HepG2 (cell line): ENCODE measurements around the gene ACACA. TPM values are rescaled to one million over a fixed set of nuclear protein-coding genes. Genes with fewer than 3 reads are reported as not detected.
A peak's percentile ranks its signal among the peaks of the same experiment; 100 is the strongest.

Experiments used
- ARNT2 ChIP-seq: sonication (generic); formaldehyde crosslinking; IDR thresholded peaks from 2 replicates; pipeline ENCODE4 v1.8.0; 2022; ENCODE audit warnings: mild to moderate bottlenecking, low read depth, missing genetic modification reagents, moderate library complexity
- DMAP1 ChIP-seq: IDR thresholded peaks from 2 replicates; pipeline ENCODE4 v1.6.1; 2016
- HES4 ChIP-seq: sonication (generic); formaldehyde crosslinking; IDR thresholded peaks from 2 replicates; pipeline ENCODE4 v1.9.0; 2021; ENCODE audit warnings: mild to moderate bottlenecking, missing genetic modification reagents, borderline replicate concordance
- HNRNPL ChIP-seq: fragments of 200-400 bp; formaldehyde crosslinking; IDR thresholded peaks from 2 replicates; pipeline ENCODE4 v1.6.1; 2017; ENCODE audit warnings: mild to moderate bottlenecking, low read depth, low read length
- KMT2A ChIP-seq: sonication (generic); formaldehyde crosslinking; IDR thresholded peaks from 2 replicates; pipeline ENCODE4 v1.4.0; 2020; ENCODE audit warnings: missing genetic modification reagents
- MBD4 ChIP-seq: IDR thresholded peaks from 2 replicates; pipeline ENCODE4 v1.6.1; 2012; ENCODE audit warnings: low read length, inconsistent platforms, borderline replicate concordance
- MED1 ChIP-seq: sonication (generic); formaldehyde crosslinking; IDR thresholded peaks from 2 replicates; pipeline ENCODE4 v1.4.0; 2020; ENCODE audit warnings: missing genetic modification reagents
- MEF2D ChIP-seq: sonication (generic); formaldehyde crosslinking; IDR thresholded peaks from 2 replicates; pipeline ENCODE4 v1.5.1; 2020; ENCODE audit warnings: mild to moderate bottlenecking, missing genetic modification reagents
- NAIF1 ChIP-seq: sonication (generic); formaldehyde crosslinking; IDR thresholded peaks from 2 replicates; pipeline ENCODE4 v1.5.0; 2020; ENCODE audit warnings: mild to moderate bottlenecking, missing genetic modification reagents, borderline replicate concordance
- POLR2A ChIP-seq, 2 experiments: IDR thresholded peaks; 2 replicates each; pipeline ENCODE4 v1.6.1; 2011; ENCODE audit warnings: low read depth in 2 of 2, low read length in 2 of 2, mild to moderate bottlenecking in 1 of 2, moderate library complexity in 1 of 2; ENCODE audit not compliant: insufficient read depth in 1 of 2
- RBM39 ChIP-seq: fragments of 200-400 bp; formaldehyde crosslinking; IDR thresholded peaks from one replicate; pipeline ENCODE4 v1.6.1; 2018; ENCODE audit warnings: antibody characterized with exemption, mild to moderate bottlenecking, low read depth, low read length; ENCODE audit not compliant: poor library complexity, severe bottlenecking
- SALL1 ChIP-seq: sonication (generic); formaldehyde crosslinking; IDR thresholded peaks from 2 replicates; pipeline ENCODE4 v1.8.0; 2022; ENCODE audit warnings: mild to moderate bottlenecking, missing genetic modification reagents
- ZMAT3 ChIP-seq: sonication (generic); formaldehyde crosslinking; conservative IDR thresholded peaks from 2 replicates; pipeline ENCODE4 v1.7.0; 2021; ENCODE audit warnings: missing genetic modification reagents
- ZNF232 ChIP-seq: sonication (generic); formaldehyde crosslinking; IDR thresholded peaks from 2 replicates; pipeline ENCODE4 v1.4.0; 2020; ENCODE audit warnings: missing genetic modification reagents, borderline replicate concordance
- ZNF430 ChIP-seq: sonication (generic); formaldehyde crosslinking; IDR thresholded peaks from 2 replicates; pipeline ENCODE4 v1.9.0; 2021; ENCODE audit warnings: mild to moderate bottlenecking, missing genetic modification reagents
- ZNF562 ChIP-seq: sonication (generic); formaldehyde crosslinking; IDR thresholded peaks from 2 replicates; pipeline ENCODE4 v1.8.0; 2022; ENCODE audit warnings: missing genetic modification reagents, borderline replicate concordance
- ZNF777 ChIP-seq: sonication (generic); formaldehyde crosslinking; IDR thresholded peaks from 2 replicates; pipeline ENCODE4 v1.4.0; 2020; ENCODE audit warnings: missing genetic modification reagents
- ZNF850 ChIP-seq: sonication (generic); formaldehyde crosslinking; conservative IDR thresholded peaks from 2 replicates; pipeline ENCODE4 v1.9.0; 2021; ENCODE audit warnings: mild to moderate bottlenecking, missing genetic modification reagents
- polyA plus RNA-seq, 8 experiments: library from polyadenylated mRNA; depleted of rRNA in 3 of 8; stranded (reverse) in 7 of 8; unstranded in 1 of 8; fragments of >200 nt; fragmentation: Illumina TruSeq in 4 of 8; extraction: Trizol in 4 of 8; gene quantifications; 2 replicates each; pipeline versions ENCODE4 v1.2.1 to v1.2.3, GENCODE V29; 2011 to 2016; ENCODE audit warnings: low read depth in 4 of 8, missing spikeins in 1 of 8, mixed read lengths in 1 of 8; ENCODE audit not compliant: insufficient read depth in 1 of 8
- total RNA-seq, 5 experiments: library from RNA; depleted of rRNA; stranded (reverse); fragments of >200 nt; fragmentation: Illumina TruSeq; extraction: Trizol; gene quantifications; 2 replicates each; pipeline ENCODE4 v1.2.3, GENCODE V29; 2016; ENCODE audit warnings: low read depth in 1 of 5
- TF ChIP-seq, protein P1 (sequence below): sonication (generic); formaldehyde crosslinking; IDR thresholded peaks from 2 replicates; pipeline ENCODE4 v1.8.1; 2023; ENCODE audit warnings: missing genetic modification reagents, inconsistent platforms, borderline replicate concordance
- TF ChIP-seq, protein P2 (sequence below): sonication (generic); formaldehyde crosslinking; IDR thresholded peaks from 2 replicates; pipeline ENCODE4 v1.5.1; 2020; ENCODE audit warnings: missing genetic modification reagents, mild to moderate bottlenecking, borderline replicate concordance
- TF ChIP-seq, protein P3 (sequence below): sonication (generic); formaldehyde crosslinking; IDR thresholded peaks from 2 replicates; pipeline ENCODE4 v1.5.0; 2020; ENCODE audit warnings: mild to moderate bottlenecking, low read depth, missing genetic modification reagents, borderline replicate concordance
- TF ChIP-seq, protein P4 (sequence below): fragments of 450-650 bp; IDR thresholded peaks from 2 replicates; pipeline ENCODE4 v1.6.1; 2017
- TF ChIP-seq, protein P5 (sequence below): sonication (generic); formaldehyde crosslinking; IDR thresholded peaks from 2 replicates; pipeline ENCODE4 v1.8.1; 2023; ENCODE audit warnings: mild to moderate bottlenecking, missing genetic modification reagents
- TF ChIP-seq, protein P6 (sequence below): sonication (generic); formaldehyde crosslinking; IDR thresholded peaks from 2 replicates; pipeline ENCODE4 v1.4.0; 2020; ENCODE audit warnings: mild to moderate bottlenecking, low read depth, missing genetic modification reagents

ACACA gene
- total and polyA plus RNA-seq, 2 of the 13 experiments (the other 11 are each of a cell fraction or from before 2014, with no cell fraction given) = 39.2 to 47.2 TPM

DNA sequence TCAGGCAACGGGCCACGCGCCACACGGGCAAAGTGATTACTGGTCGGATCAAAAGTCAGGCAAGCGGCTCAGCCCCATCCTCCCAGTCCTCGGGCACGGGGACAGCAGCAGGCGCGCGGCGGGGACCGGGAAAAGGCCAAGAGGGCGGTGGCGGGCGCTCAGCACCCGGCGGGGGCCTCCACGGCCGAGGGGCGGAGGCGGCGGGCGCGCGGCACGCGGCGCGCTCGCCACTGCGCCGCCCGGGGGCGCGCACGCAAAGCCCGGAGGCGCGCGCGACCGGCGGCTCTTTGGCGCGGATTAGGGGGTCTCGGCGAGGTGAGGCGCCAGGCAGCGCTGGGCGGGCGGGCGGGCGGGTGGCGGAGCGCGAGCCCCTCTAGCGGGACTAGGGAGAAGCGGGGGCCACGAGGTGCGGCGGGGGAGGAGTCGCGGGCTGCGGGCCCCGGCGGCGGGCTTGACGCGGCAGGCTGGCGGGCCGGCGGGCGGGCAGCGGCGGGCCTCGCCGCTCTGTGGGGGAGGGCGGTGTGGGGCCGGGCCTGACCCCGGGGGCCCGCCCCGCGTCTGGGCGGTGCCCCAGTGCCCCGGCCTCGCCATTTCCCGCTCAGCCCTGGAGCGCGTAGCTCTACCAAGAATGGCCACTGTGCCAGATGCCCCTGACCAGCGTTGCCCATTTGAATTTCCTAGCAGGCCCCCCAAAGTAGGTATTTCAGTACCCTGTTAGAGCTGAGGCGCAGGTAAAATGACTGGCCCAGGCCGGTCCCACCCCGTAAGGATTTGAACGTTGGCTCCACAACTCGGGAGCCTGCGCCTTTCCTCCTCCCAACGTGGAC is at the start of gene ACACA, which contains the start of gene TADA2A (continued):
- TF ChIP-seq, protein P1, sequence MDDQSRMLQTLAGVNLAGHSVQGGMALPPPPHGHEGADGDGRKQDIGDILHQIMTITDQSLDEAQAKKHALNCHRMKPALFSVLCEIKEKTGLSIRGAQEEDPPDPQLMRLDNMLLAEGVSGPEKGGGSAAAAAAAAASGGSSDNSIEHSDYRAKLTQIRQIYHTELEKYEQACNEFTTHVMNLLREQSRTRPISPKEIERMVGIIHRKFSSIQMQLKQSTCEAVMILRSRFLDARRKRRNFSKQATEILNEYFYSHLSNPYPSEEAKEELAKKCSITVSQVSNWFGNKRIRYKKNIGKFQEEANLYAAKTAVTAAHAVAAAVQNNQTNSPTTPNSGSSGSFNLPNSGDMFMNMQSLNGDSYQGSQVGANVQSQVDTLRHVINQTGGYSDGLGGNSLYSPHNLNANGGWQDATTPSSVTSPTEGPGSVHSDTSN (CRISPR knock-in tag) = no peak
- TF ChIP-seq DMAP1 = peak; percentile 85; the same call in 1 of the 2 replicates
- TF ChIP-seq ZNF562 (CRISPR knock-in tag) = no peak
- TF ChIP-seq NAIF1 (CRISPR knock-in tag) = 0 out of 2 replicates have a peak, but pooled peaks have one; percentile 52
- peak; percentile 60 for TF ChIP-seq SALL1 (CRISPR knock-in tag)
- TF ChIP-seq, protein P2, sequence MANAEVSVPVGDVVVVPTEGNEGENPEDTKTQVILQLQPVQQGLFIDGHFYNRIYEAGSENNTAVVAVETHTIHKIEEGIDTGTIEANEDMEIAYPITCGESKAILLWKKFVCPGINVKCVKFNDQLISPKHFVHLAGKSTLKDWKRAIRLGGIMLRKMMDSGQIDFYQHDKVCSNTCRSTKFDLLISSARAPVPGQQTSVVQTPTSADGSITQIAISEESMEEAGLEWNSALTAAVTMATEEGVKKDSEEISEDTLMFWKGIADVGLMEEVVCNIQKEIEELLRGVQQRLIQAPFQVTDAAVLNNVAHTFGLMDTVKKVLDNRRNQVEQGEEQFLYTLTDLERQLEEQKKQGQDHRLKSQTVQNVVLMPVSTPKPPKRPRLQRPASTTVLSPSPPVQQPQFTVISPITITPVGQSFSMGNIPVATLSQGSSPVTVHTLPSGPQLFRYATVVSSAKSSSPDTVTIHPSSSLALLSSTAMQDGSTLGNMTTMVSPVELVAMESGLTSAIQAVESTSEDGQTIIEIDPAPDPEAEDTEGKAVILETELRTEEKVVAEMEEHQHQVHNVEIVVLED = peak; percentile 78
- TF ChIP-seq, protein P3, sequence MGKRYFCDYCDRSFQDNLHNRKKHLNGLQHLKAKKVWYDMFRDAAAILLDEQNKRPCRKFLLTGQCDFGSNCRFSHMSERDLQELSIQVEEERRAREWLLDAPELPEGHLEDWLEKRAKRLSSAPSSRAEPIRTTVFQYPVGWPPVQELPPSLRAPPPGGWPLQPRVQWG (CRISPR knock-in tag) = no peak
- peak; percentile 44; the same call in 1 of the 2 replicates for TF ChIP-seq ZMAT3 (CRISPR knock-in tag)
- TF ChIP-seq, protein P4, sequence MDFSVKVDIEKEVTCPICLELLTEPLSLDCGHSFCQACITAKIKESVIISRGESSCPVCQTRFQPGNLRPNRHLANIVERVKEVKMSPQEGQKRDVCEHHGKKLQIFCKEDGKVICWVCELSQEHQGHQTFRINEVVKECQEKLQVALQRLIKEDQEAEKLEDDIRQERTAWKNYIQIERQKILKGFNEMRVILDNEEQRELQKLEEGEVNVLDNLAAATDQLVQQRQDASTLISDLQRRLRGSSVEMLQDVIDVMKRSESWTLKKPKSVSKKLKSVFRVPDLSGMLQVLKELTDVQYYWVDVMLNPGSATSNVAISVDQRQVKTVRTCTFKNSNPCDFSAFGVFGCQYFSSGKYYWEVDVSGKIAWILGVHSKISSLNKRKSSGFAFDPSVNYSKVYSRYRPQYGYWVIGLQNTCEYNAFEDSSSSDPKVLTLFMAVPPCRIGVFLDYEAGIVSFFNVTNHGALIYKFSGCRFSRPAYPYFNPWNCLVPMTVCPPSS = no peak
- TF ChIP-seq HNRNPL = peak; percentile 82; the same call in 1 of the 2 replicates
- TF ChIP-seq KMT2A (CRISPR knock-in tag) = peak; percentile 73; the same call in 1 of the 2 replicates
- TF ChIP-seq MEF2D (CRISPR knock-in tag) = no peak
- peak; percentile 29; the same call in 1 of the 2 replicates for TF ChIP-seq ARNT2 (CRISPR knock-in tag)
- peak; percentile 86 to 90 for TF ChIP-seq POLR2A (IDR thresholded peaks at IDR 0.05; ENCODE audit: insufficient read depth in 1 of 2, low read depth in 2 of 2, low read length in 2 of 2)
- TF ChIP-seq ZNF850 (CRISPR knock-in tag) = no peak
- peak; percentile 64 for TF ChIP-seq MED1
- peak; percentile 75; the same call in 1 of the 2 replicates for TF ChIP-seq ZNF232
- peak; percentile 5; the same call in 1 of the 2 replicates for TF ChIP-seq ZNF777 (CRISPR knock-in tag)
- TF ChIP-seq, protein P5, sequence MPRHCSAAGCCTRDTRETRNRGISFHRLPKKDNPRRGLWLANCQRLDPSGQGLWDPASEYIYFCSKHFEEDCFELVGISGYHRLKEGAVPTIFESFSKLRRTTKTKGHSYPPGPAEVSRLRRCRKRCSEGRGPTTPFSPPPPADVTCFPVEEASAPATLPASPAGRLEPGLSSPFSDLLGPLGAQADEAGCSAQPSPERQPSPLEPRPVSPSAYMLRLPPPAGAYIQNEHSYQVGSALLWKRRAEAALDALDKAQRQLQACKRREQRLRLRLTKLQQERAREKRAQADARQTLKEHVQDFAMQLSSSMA = no peak
- TF ChIP-seq ZNF430 (CRISPR knock-in tag) = peak; percentile 85; the same call in 1 of the 2 replicates
- no peak for TF ChIP-seq MBD4
- no peak for TF ChIP-seq HES4 (CRISPR knock-in tag)
- TF ChIP-seq, protein P6, sequence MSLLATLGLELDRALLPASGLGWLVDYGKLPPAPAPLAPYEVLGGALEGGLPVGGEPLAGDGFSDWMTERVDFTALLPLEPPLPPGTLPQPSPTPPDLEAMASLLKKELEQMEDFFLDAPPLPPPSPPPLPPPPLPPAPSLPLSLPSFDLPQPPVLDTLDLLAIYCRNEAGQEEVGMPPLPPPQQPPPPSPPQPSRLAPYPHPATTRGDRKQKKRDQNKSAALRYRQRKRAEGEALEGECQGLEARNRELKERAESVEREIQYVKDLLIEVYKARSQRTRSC (CRISPR knock-in tag) = no peak
- TF ChIP-seq RBM39 = no peak
